WTC11 (cell line): ENCODE data around the gene ATG5. TPM values are rescaled to one million over a fixed set of nuclear protein-coding genes. Genes with fewer than 3 reads are reported as not detected.

Experiments
- ATAC-seq: fragments of 200-7000 bp; cut with Tn5 transposase; 2 replicates; pipeline ENCODE4 v1.10.0; 2021; ENCODE audit warnings: mild to moderate bottlenecking, moderate library complexity
- CTCF ChIA-PET: fragments of 300-600 bp; sonication (Branson Sonifier 250); formaldehyde crosslinking; loops from one replicate; lab custom pipeline; 2021; ENCODE audit warnings: antibody characterized with exemption; lab: Charles Lee
- POLR2A ChIA-PET: fragments of 350-600 bp; sonication (Branson Sonifier 250); formaldehyde crosslinking; loops from one replicate; lab custom pipeline; 2021; ENCODE audit warnings: antibody characterized with exemption; lab: Charles Lee
- DNase-seq: peaks from one replicate; pipeline ENCODE4 v3.0.0; 2021; ENCODE audit warnings: low spot score
- H3K27ac Mint-ChIP-seq: 2 replicates; pipeline ENCODE4 v1.8.0; 2021; ENCODE audit warnings: mixed read lengths
- H3K27me3 Mint-ChIP-seq: 2 replicates; pipeline ENCODE4 v1.8.0; 2021; ENCODE audit warnings: low read depth, mild to moderate bottlenecking, moderate library complexity, mixed read lengths
- H3K36me3 Mint-ChIP-seq: 2 replicates; pipeline ENCODE4 v1.8.0; 2021; ENCODE audit warnings: mixed read lengths
- H3K4me1 Mint-ChIP-seq: 2 replicates; pipeline ENCODE4 v1.8.0; 2022; ENCODE audit warnings: mixed read lengths
- H3K4me3 Mint-ChIP-seq: 2 replicates; pipeline ENCODE4 v1.8.0; 2021; ENCODE audit warnings: mild to moderate bottlenecking, moderate library complexity, mixed read lengths
- H3K9me3 Mint-ChIP-seq: 2 replicates; pipeline ENCODE4 v1.8.0; 2021; ENCODE audit warnings: mixed read lengths
- E2F4 ChIP-seq: sonication (generic); formaldehyde crosslinking; IDR thresholded peaks from 2 replicates; pipeline ENCODE4 v1.8.1; 2022; ENCODE audit warnings: low read depth, mild to moderate bottlenecking, moderate library complexity, missing genetic modification reagents, borderline replicate concordance
- MLX ChIP-seq: sonication (generic); formaldehyde crosslinking; IDR thresholded peaks from 2 replicates; pipeline ENCODE4 v1.8.1; 2023; ENCODE audit warnings: mild to moderate bottlenecking, missing genetic modification reagents, moderate library complexity
- NFE2L1 ChIP-seq: sonication (generic); formaldehyde crosslinking; IDR thresholded peaks from 2 replicates; pipeline ENCODE4 v1.8.1; 2023; ENCODE audit warnings: missing genetic modification reagents
- PRDM15 ChIP-seq: sonication (generic); formaldehyde crosslinking; IDR thresholded peaks from 2 replicates; pipeline ENCODE4 v1.8.0; 2022; ENCODE audit warnings: missing genetic modification reagents
- USF2 ChIP-seq: sonication (generic); formaldehyde crosslinking; IDR thresholded peaks from 2 replicates; pipeline ENCODE4 v1.8.1; 2023; ENCODE audit warnings: mild to moderate bottlenecking, missing genetic modification reagents, moderate library complexity
- ZNF219 ChIP-seq: sonication (generic); formaldehyde crosslinking; IDR thresholded peaks from 2 replicates; pipeline ENCODE4 v1.8.0; 2023; ENCODE audit warnings: missing genetic modification reagents, mild to moderate bottlenecking, borderline replicate concordance
- ZNF396 ChIP-seq: fragments of 250-450 bp; sonication (Bioruptor Pico); IDR thresholded peaks from 2 replicates; pipeline ENCODE4 v1.8.0; 2021; ENCODE audit warnings: mild to moderate bottlenecking, moderate library complexity, borderline replicate concordance
- total RNA-seq: library from RNA; stranded (reverse); gene quantifications from 3 replicates; pipeline ENCODE4 v1.2.3, GENCODE V29; 2021
- TF ChIP-seq, protein P1 (sequence below): fragments of 250-450 bp; sonication (Bioruptor Pico); IDR thresholded peaks from 2 replicates; pipeline ENCODE4 v1.9.0; 2021; ENCODE audit warnings: mild to moderate bottlenecking
- TF ChIP-seq, protein P2 (sequence below): sonication (generic); formaldehyde crosslinking; IDR thresholded peaks from 2 replicates; pipeline ENCODE4 v1.8.1; 2022; ENCODE audit warnings: mild to moderate bottlenecking, moderate library complexity, missing genetic modification reagents
- TF ChIP-seq, protein P3 (sequence below): fragments of 250-450 bp; sonication (Bioruptor Pico); IDR thresholded peaks from 2 replicates; pipeline ENCODE4 v1.8.0; 2021; ENCODE audit warnings: mild to moderate bottlenecking
- TF ChIP-seq, protein P4 (sequence below): fragments of 250-450 bp; sonication (Bioruptor Pico); IDR thresholded peaks from 2 replicates; pipeline ENCODE4 v1.9.0; 2021; ENCODE audit warnings: mild to moderate bottlenecking, borderline replicate concordance

The ATG5 gene
- total RNA-seq, 1 experiment from 2014 or later: 32.6 TPM

- peaks cover 4% of the 10 kb centered on the region; the same call in 1 of the 2 replicates for H3K36me3 Mint-ChIP-seq
Observed at GRCh38 chr6:106305740-106306139, 19.8 kb downstream of the ATG5 start.

GRCh38 chr6:106300944-106301343 lies 24.6 kb downstream of the ATG5 start:
- POLR2A ChIA-PET: no interaction called here
- TF ChIP-seq, protein P1, sequence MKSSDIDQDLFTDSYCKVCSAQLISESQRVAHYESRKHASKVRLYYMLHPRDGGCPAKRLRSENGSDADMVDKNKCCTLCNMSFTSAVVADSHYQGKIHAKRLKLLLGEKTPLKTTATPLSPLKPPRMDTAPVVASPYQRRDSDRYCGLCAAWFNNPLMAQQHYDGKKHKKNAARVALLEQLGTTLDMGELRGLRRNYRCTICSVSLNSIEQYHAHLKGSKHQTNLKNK (CRISPR knock-in tag): no peak
- TF ChIP-seq PRDM15: no peak
- no peak for TF ChIP-seq ZNF396
- TF ChIP-seq NFE2L1: no peak

More at GRCh38 chr6:106305740-106306139, 19.8 kb downstream of the ATG5 start:
- H3K4me1 Mint-ChIP-seq: peaks cover 3% of the 10 kb centered on the region; the same call in 1 of the 2 replicates
- POLR2A ChIA-PET: interaction anchor here (0.6 kb wide), 1 partner anchor 110 kb away, joined by 3 read pairs; no protein-coding TSS in a partner anchor
- H3K4me3 Mint-ChIP-seq: no peak overlapping the region
- CTCF ChIA-PET: interaction anchor here (1.4 kb wide), 1 partner anchor 83 kb away, joined by 3 read pairs; no protein-coding TSS in a partner anchor
- ATAC-seq: no peak
- TF ChIP-seq, protein P2, sequence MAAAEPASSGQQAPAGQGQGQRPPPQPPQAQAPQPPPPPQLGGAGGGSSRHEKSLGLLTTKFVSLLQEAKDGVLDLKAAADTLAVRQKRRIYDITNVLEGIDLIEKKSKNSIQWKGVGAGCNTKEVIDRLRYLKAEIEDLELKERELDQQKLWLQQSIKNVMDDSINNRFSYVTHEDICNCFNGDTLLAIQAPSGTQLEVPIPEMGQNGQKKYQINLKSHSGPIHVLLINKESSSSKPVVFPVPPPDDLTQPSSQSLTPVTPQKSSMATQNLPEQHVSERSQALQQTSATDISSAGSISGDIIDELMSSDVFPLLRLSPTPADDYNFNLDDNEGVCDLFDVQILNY: no peak
- TF ChIP-seq MLX (CRISPR knock-in tag) (no peak), ZNF219 (CRISPR knock-in tag) (no peak), E2F4 (CRISPR knock-in tag) (no peak), USF2 (CRISPR knock-in tag) (no peak)
- TF ChIP-seq, protein P3, sequence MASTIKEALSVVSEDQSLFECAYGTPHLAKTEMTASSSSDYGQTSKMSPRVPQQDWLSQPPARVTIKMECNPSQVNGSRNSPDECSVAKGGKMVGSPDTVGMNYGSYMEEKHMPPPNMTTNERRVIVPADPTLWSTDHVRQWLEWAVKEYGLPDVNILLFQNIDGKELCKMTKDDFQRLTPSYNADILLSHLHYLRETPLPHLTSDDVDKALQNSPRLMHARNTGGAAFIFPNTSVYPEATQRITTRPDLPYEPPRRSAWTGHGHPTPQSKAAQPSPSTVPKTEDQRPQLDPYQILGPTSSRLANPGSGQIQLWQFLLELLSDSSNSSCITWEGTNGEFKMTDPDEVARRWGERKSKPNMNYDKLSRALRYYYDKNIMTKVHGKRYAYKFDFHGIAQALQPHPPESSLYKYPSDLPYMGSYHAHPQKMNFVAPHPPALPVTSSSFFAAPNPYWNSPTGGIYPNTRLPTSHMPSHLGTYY (CRISPR knock-in tag): no peak
- TF ChIP-seq, protein P4, sequence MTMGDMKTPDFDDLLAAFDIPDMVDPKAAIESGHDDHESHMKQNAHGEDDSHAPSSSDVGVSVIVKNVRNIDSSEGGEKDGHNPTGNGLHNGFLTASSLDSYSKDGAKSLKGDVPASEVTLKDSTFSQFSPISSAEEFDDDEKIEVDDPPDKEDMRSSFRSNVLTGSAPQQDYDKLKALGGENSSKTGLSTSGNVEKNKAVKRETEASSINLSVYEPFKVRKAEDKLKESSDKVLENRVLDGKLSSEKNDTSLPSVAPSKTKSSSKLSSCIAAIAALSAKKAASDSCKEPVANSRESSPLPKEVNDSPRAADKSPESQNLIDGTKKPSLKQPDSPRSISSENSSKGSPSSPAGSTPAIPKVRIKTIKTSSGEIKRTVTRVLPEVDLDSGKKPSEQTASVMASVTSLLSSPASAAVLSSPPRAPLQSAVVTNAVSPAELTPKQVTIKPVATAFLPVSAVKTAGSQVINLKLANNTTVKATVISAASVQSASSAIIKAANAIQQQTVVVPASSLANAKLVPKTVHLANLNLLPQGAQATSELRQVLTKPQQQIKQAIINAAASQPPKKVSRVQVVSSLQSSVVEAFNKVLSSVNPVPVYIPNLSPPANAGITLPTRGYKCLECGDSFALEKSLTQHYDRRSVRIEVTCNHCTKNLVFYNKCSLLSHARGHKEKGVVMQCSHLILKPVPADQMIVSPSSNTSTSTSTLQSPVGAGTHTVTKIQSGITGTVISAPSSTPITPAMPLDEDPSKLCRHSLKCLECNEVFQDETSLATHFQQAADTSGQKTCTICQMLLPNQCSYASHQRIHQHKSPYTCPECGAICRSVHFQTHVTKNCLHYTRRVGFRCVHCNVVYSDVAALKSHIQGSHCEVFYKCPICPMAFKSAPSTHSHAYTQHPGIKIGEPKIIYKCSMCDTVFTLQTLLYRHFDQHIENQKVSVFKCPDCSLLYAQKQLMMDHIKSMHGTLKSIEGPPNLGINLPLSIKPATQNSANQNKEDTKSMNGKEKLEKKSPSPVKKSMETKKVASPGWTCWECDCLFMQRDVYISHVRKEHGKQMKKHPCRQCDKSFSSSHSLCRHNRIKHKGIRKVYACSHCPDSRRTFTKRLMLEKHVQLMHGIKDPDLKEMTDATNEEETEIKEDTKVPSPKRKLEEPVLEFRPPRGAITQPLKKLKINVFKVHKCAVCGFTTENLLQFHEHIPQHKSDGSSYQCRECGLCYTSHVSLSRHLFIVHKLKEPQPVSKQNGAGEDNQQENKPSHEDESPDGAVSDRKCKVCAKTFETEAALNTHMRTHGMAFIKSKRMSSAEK (CRISPR knock-in tag): no peak
- no peaks in the 10 kb centered on the region for H3K9me3 Mint-ChIP-seq
- H3K27ac Mint-ChIP-seq: no peak overlapping the region
- DNase-seq: no peak
- H3K27me3 Mint-ChIP-seq: no peaks in the 10 kb centered on the region

More at GRCh38 chr6:106300944-106301343, 24.6 kb downstream of the ATG5 start:
- no peak overlapping the region for H3K27ac Mint-ChIP-seq
- no peak for DNase-seq
- no peaks in the 10 kb centered on the region for H3K27me3 Mint-ChIP-seq
- H3K4me3 Mint-ChIP-seq: no peak overlapping the region
- H3K4me1 Mint-ChIP-seq: no peaks in the 10 kb centered on the region
- no peaks in the 10 kb centered on the region for H3K9me3 Mint-ChIP-seq
- CTCF ChIA-PET: interaction anchor here (0.9 to 1.3 kb wide), 5 partner anchors 9 to 827 kb away, joined by 3 read pairs; no protein-coding TSS in a partner anchor
- no peaks in the 10 kb centered on the region for H3K36me3 Mint-ChIP-seq
- ATAC-seq: no peak
